Measurements from ENCODE around the gene GPC6.
"Not testable (repeated sequence)": the region's sequence is repeated elsewhere in the genome, so short reads cannot be mapped to it uniquely, and the experiment has no call there.

GPC6 gene

DNA sequence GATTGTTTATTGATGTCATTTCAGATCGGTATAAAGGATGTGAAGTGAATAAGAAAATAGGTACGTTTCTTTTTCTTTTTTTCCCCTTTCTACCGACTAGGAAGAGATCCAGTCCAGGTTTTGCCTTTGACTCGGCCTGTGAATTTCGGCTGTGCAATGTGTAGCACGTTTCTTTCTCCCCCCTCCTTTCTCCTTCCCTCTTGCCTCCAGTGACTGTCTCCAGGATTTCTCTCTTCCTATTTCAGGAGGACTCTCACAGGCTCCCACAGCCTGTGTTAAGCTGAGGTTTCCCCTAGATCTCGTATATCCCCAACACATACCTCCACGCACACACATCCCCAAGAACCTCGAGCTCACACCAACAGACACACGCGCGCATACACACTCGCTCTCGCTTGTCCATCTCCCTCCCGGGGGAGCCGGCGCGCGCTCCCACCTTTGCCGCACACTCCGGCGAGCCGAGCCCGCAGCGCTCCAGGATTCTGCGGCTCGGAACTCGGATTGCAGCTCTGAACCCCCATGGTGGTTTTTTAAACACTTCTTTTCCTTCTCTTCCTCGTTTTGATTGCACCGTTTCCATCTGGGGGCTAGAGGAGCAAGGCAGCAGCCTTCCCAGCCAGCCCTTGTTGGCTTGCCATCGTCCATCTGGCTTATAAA is at the start of gene GPC6:
GPC6 (plus strand) TSS at position 185 of the 657 bp plus-strand sequence.
- peak; percentile 69 for DNase-seq (ENCODE audit: low spot score)

DNA sequence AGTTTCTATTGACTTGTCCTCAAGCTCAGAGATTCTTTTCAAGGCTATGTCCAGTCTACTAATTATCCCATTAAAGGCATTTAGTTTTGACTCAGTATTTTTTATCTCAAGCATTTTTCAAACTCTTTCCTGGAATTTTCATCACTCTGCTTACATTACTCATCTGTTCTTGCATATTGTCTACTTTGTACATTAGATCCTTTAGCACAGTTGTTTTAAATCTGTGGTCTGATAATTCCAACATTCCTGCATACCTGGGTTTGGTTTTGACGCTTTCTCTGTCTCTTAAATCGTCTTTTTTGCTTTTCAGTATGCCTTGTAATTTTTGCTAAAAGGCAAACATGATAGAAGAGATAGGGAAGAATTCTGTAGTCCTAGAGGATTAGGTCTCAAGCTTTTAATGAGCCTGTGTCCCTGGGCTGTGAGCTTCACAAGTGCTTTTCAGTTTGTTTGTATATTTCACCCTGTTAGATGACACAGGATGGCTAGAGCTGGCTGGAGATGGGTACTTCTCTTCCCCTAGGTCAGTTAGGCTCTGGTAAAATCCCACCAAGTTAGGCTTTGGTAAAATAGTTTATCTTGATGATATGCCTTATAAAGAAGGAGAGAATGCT is 46.1 kb upstream of the GPC6 start:
- DNase-seq (ENCODE audit: low spot score) = no peak

DNA sequence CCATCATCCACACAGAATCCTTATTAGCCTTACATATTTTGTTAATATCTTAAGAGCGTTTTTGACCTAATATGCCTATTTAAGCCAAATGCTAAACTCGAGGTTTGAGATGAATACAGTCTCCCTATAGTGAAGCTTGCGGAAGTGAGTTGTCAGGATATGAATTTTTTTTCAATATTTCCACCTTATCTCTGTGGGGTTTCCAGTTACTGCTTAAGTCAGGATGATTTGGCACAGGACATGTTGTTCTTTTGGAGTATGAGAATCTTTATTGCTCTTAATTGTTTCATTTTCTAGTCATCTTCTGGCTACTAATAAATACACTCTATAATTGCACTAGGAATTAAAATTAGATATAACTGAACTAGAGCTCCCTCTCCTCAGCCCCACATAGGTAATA is 44.2 kb upstream of the GPC6 start:
- DNase-seq (ENCODE audit: low spot score) = no peak

DNA sequence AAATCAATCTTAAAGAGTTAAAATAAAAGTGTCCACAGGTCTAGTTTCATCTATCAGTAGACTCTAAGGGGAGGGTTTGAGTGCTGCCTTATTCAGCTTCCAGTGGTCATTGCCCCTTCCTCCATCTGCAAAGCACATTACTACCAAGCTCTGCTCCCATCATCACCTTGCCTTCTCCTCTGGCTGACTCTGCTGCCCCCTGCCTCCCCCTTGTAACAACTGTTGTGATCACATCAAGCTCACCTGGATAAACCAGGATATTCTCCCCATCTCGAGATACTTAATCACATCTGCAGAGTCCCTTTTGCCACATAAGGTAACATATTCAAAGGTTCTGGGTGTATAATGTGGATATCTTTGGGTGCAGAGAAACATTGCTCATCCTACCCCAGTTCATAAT is 43.3 kb upstream of the GPC6 start:
- DNase-seq (ENCODE audit: low spot score) = no peak

DNA sequence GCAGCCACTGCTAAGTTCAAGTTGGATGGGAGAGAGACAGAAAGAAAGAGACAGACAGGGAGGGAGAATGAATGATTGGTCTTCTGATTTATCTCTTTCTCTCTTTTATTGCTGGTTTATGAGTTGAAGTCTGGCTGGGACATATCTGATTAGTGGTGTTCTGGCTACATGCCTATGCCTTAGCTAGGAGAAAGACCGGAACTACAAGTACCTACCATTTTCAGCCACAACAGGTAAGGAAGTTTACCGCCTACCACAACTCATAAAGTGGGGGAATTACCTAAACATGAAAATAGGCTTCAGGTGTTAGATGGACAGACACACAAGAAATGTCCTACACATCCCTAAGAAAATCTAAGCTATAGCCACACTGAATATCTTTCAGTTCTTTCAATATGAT is 36.6 kb upstream of the GPC6 start:
- no peak for DNase-seq (ENCODE audit: low spot score)

DNA sequence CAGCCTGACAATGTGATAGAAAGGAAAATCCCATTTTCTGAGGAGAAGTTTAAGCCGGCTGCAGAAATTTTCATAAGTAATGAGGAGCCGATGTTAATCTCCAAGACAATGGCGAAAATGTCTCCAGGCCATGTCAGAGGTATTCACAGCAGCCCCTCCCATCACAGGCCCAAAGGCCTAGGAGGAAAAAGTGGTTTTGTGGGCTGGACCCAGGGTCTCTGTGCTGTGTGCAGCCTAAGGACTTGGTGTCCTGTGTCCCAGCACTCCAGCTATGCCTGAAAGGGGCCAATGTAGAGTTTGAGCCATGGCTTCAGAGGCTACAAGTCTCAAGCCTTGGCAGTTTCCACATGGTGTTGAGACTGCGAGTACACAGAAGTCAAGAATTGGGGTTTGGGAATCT is 32.9 kb upstream of the GPC6 start:
- no peak for DNase-seq (ENCODE audit: low spot score)

DNA sequence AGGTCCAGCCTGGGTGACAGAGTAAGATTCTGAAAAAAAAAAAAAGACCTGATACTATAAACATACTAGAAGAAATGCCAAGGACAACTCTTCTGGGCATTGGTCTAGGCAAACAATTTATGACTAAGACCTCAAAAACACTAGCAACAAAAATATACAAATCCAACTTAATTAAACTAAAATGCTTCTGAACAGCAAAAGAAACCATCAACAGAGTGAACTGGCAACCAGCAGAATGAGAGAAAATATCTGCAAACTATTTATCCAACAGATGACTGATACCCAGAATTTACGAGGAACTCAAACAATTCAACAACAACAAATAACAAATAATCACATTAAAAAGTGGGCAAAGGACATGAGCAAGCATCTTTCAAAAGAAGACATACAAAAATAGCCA is 26.8 kb upstream of the GPC6 start:
- DNase-seq (ENCODE audit: low spot score) = no peak

DNA sequence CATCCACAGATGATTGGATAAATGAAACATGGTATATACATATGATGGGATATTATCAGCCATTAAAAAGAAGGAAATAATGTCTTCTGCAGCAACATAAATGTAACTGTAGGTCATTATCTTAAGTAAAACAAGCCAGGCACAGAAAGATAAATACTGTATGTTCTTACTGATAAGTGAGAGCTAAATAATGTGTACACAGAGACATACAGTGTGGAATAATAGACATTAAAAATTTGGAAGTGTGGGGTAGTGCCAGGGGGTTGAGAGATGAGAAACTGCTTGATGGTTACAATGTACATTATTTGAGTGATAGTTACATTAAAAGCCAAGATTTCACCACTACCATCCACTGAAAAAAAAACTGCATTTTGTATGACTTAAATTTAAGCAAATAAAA is 26.0 kb upstream of the GPC6 start:
- DNase-seq (ENCODE audit: low spot score) = no peak

DNA sequence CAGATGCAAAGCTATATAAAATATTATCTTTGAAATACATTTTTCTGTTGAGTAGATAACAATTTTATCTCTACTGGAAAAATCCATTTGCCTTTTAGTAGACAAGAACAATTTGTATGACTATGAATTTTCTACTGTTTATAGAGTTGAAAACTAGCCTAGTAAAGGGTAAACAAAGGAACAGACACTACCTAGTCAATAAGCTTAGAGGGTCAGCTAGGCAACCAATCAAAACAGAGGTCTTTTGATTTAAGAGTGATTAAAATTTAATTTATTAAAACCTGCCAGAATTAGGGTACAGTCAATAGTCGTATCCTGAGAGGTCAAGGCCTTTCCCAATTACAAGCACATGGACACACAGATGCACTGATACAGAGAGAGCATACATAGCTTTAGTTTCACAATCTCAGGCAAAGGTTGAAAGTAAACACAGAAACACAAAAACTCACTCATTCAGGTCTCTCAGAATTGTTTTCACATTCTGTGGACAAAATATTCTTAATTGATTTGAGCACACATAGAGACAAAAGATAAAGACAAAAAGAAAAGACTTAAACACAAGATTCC is 24.5 kb upstream of the GPC6 start:
- DNase-seq (ENCODE audit: low spot score) = no peak

DNA sequence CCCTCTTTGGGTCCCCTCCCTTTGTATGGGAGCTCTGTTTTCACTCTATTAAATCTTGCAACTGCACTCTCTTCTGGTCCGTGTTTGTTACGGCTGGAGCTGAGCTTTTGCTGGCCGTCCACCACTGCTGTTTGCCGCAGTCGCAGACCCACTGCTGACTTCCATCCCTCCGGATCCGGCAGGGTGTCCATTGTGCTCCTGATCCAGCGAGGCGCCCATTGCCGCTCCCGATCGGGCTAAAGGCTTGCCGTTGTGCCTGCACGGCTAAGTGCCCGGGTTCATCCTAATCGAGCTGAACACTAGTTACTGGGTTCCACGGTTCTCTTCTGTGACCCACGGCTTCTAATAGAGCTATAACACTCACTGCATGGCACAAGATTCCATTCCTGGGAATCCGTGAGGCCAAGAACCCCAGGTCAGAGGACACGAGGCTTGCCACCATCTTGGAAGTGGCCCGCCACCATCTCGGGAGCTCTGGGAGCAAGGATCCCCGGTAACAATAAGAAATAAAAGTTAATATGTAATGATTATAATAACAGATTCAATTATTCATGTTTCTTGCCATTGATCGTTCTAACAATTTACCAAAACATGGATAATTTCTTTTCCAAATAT is 19.7 kb upstream of the GPC6 start:
- DNase-seq (ENCODE audit: low spot score) = not testable (repeated sequence)

DNA sequence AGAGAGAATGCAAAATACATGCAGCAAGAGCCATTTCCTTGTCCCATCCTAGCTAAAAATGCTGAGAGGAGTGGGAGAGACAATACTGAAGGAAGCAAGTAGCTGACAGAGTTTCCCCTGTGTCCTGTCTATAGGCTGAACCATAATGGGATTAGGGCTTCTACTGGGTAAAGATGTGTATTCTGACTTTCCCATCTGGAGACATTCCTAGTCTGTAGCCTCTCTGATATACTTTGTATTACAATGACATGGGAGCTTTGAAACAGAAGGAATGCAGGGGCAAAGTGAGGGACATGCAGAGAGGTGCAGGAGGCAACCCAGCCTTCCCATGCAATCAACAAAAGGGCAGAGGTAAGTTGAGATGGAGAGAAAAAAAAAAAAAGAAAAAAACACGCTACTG is 10.5 kb upstream of the GPC6 start:
- no peak for DNase-seq (ENCODE audit: low spot score)

DNA sequence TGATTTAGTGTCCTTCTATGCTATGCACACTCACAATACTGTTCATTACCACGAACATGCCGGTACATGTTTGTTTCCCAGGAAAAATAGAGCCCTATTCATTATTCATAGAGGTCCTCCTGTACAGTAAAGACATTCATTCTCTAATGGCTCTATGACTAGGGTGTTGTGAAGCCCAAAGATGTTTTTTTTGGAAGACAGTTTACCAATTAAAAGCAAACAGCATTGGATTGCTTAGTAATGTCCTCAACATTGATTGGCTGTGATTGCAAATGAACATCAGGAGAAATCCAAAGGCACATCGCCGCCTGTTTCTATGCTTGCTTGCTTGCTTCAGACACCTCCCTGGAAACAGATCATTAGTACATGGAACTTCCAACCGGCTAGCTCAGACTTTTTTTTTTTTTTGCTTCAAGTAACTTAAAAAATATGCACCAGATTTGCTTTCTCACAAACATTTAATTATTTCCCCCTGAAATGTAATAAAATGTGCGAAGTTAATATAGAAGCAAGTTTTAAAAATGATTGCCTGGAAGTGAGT is 8.8 kb upstream of the GPC6 start:
- no peak for DNase-seq (ENCODE audit: low spot score)

DNA sequence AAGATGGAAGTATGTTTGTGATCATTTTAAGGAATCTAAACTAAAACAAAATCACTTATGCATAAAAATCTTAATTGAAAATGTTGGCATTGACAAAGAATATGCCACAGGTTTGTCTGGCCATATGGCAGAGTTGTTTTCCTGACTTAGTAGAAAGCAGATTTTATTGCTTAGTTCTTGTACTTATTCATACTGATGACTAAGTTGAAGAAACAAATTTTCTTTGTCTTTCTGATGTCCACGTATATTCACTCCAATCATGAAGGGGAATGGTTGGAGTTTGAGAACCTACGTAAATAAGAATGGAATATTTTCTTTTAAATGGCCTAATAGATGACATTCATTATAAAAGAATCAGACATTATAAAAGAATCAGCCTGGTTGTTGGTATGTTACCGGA is 8.0 kb upstream of the GPC6 start:
- DNase-seq (ENCODE audit: low spot score) = no peak

DNA sequence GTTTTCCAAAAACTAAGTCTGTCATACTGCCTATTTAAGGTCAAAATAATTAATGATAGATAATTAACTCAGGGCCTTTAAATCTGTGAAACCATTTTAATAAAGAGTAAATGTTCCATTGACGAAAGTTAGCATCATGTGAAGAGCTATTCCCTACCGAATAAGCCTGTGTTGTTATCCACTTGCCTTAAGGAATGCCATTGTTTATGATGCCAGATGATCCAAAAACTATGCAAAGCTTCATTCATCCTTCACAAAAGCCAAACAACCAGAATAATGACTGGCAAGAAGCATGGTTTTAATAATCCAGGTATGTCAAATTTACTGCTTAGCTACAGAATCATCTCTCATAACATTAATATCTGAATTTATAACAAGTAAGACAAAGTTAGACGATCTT is 6.5 kb upstream of the GPC6 start:
- no peak for DNase-seq (ENCODE audit: low spot score)

DNA sequence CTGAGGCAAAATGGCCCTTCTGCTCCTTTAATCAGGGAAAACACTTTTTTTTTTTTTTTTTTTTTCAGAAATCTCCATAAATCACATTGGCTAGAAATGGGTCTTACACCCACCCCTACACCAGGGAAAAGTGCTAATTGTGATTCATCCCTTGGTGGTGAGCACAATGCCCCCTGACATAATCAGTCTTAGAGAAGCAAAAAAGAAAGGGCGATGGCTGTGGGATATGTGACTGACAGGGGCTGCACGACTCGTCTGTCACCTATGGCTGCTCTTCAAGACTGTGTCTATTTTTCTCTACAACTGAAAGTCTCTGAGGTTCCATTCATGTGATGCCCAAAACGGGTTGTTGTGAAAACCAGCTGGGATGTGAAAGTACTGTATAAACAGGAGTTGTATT is 3.6 kb upstream of the GPC6 start:
- DNase-seq (ENCODE audit: low spot score) = no peak

DNA sequence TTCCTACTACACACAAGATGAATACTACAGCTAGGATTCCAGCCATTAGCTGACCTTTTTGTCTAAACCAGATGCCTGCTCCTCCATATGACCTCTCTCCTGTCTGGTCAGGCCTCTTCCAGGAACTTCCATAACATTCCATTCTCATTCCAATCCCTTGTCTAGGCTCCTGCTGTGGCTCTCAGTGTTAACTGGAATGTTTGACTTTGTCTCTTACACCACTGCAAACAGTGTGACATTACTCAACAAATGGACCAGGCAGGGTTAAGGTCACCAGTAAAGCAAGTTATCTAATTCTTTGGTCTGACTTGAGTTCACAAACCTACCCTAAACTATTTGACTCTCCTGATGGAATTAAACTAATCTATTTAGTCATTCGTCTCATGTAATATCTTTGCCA is 2.1 kb upstream of the GPC6 start:
- peak; percentile 46 for DNase-seq (ENCODE audit: low spot score)

DNA sequence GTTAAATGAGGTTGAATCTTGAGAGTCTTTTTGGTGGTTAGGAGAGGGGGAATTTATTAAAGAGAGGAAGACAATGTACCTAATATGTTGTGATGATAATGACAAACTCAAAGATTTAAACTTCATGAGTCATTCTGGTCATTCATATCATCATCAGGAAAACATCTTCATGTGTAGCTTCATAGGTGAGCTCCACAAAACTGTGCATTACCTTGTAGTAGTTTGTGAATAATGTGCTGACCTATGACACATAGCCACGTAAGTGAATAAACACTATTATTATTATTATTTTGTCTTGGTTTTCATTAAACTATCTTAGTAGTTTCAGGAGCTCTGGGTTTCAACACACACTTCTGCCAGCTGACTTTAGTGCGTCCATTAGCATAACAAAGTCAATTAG is 997 bp upstream of the GPC6 start:
- no peak for DNase-seq (ENCODE audit: low spot score)

DNA sequence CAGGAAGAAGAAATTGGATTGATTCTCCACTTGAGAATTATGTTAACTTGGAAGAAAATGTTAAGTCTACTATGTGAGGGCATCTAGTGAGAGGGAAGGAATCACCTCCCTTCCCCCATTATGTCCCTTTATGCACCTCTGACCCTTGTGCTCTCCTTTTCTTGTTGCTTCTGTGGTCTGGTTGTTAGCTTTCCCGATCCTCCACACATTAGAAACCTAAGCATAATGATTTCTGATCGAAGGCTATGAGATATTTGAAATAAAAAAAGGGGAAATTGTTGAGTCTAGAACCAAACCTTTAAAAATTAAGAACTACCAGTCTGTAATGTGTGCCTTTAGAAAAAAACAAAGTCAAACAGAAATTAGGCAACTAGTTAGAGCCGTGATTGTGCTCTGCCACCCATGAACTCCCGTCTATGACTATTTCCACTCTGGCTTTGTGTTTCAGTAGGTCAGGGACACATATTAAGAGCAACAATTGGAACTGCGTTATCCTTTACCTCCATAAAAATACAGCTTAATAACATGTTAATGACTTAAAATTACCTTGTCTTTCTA is 463 bp upstream of the GPC6 start:
- no peak for DNase-seq (ENCODE audit: low spot score)

DNA sequence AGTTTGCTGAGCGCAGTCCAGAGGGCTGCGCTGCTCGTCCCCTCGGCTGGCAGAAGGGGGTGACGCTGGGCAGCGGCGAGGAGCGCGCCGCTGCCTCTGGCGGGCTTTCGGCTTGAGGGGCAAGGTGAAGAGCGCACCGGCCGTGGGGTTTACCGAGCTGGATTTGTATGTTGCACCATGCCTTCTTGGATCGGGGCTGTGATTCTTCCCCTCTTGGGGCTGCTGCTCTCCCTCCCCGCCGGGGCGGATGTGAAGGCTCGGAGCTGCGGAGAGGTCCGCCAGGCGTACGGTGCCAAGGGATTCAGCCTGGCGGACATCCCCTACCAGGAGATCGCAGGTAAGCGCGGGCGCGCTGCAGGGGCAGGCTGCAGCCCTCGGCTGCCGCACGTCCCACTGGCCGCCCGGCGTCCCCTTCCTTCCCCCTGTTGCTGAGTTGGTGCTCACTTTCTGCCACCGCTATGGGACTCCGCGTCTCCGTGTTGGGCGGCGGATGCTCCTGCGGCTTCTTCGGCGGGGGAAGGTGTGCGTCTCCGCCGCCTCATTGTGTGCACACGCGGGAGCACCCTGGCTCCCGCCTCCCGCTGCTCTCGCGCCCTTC is 772 bp downstream of the GPC6 start:
- DNase-seq (ENCODE audit: low spot score) = peak; percentile 40

DNA sequence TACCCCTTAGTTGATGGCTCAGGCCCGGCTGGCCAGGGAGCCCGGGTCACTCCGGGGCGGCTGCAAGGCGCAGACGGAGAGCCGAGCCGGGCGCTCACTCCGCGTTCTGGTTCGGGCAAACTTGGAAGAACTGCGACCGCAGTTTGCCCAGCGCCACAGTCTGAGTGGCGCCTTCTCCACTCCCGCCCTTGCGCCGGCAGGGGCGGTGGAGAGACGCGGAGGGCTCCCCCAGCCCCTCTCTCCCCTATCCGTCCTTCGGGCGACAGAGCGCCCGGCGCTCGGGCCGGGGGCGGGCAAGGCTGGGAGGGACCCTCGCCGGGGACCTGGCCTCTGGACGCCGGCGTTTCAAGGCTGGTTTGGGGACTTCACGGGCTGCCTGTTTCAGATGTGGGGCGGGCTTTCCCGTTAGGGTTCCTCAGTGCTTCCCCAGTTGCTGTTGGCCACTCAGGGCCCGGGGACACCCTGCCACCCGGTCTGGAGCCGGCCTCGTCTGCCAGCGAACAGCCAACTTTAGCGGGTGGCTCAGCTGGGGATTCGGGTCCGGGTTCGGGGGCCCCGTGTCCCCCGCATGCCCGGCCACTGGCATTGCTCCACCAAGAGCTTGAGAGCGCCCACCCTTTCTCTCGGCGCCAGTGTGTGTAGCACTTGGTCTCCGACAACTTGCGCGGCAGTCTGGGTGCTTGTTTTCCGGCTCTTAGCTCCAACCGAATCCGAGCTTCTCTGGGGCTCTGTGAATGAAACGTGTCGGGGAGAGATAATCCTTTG is 1.5 kb downstream of the GPC6 start:
- DNase-seq (ENCODE audit: low spot score) = peak; percentile 78

DNA sequence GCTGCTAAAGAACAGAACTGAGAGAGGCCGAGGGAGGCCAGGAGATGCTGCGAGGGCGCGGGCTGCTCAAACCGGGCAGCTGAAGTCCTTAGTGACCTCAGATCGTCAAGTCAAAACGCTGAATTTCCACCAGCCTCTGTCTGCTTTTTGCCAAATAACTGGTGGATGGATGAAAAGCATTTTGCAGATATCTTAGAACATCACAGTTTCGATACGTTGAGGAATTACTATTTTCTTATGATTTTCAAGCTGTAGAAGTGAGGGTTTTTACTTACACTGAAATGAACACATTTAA is 2.0 kb downstream of the GPC6 start:
- DNase-seq (ENCODE audit: low spot score) = no peak

DNA sequence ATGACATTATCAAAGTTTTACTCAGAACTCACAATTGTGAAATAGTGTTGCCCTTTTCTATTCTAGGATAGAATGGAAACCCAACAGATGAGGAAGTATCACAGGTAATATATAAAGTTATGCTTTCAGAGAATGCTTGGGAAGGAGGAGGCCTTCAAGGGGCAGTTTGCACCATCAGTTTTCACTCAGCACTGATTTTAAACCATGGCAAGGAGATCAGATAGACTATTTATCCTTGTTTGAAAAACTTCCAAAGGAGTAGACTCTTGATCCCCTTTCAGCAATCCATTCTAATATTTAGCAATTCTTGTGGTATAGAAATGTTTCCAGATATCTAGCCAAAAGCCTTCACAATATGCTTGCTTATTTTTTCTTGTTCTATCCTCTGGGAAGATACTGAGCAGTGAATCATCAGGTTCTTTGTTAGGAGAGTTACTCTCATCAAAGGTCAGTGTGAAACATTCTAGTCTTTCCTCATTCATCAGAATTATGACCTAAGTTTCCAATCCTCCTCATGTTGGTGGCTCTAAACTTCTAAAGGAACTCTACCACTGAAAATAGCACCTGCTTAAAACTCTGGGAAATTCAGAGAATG is 3.8 kb downstream of the GPC6 start:
- peak; percentile 53 for DNase-seq (ENCODE audit: low spot score)

All from AG20443 (cell line).